Ascending aorta (tissue), 2 donors: ENCODE measurements around the gene CDK14. TPM values are rescaled to one million over a fixed set of nuclear protein-coding genes. Genes with fewer than 3 reads are reported as not detected.

Experiments
- DNase-seq, 2 donors: peaks; one replicate each; pipeline ENCODE4 v3.0.0-alpha.2; 2019; ENCODE audit warnings: low spot score in 2 of 2
- H3K27ac ChIP-seq, 2 donors: fragments of 200-600 bp; sonication (generic); one replicate each; pipeline ENCODE4 v1.5.1; 2016 to 2017; ENCODE audit warnings: mild to moderate bottlenecking in 1 of 2
- H3K27me3 ChIP-seq: fragments of 200-600 bp; sonication (generic); one replicate; pipeline ENCODE4 v1.5.1; 2017
- H3K36me3 ChIP-seq, 2 donors: fragments of 200-600 bp; sonication (generic); one replicate each; pipeline ENCODE4 v1.5.1; 2016
- H3K4me1 ChIP-seq, 2 donors: fragments of 200-600 bp; sonication (generic); one replicate each; pipeline ENCODE4 v1.5.1; 2016 to 2017; ENCODE audit warnings: mild to moderate bottlenecking in 1 of 2
- H3K4me3 ChIP-seq, 2 donors: fragments of 200-600 bp; sonication (generic); one replicate each; pipeline ENCODE4 v1.5.1; 2016 to 2017; ENCODE audit warnings: mild to moderate bottlenecking in 1 of 2
- H3K9me3 ChIP-seq, 2 donors: fragments of 200-600 bp; sonication (generic); one replicate each; pipeline ENCODE4 v1.5.1; 2016
- intact Hi-C: fragments of 100-400 bp; cut with DNase I; formaldehyde crosslinking; loops from one replicate; pipeline ENCODE4 v1.15.1; 2023
- total RNA-seq: library from RNA; depleted of rRNA; stranded (reverse); fragments of >200 nt; gene quantifications from one replicate; pipeline ENCODE4 v1.1.0, GENCODE V29; 2016
- TF ChIP-seq, protein P1 (sequence below), 3 experiments: fragments of 200-600 bp in 2 of 3; fragments of 450-650 bp in 1 of 3; sonication (generic) in 2 of 3; IDR thresholded peaks; one replicate each; pipeline ENCODE4 v1.5.1; 2016 to 2019; ENCODE audit warnings: antibody characterized with exemption in 3 of 3, mild to moderate bottlenecking in 1 of 3, moderate library complexity in 1 of 3

The CDK14 gene
- total RNA-seq, 1 donor from 2014 or later = 5.1 TPM

DNA sequence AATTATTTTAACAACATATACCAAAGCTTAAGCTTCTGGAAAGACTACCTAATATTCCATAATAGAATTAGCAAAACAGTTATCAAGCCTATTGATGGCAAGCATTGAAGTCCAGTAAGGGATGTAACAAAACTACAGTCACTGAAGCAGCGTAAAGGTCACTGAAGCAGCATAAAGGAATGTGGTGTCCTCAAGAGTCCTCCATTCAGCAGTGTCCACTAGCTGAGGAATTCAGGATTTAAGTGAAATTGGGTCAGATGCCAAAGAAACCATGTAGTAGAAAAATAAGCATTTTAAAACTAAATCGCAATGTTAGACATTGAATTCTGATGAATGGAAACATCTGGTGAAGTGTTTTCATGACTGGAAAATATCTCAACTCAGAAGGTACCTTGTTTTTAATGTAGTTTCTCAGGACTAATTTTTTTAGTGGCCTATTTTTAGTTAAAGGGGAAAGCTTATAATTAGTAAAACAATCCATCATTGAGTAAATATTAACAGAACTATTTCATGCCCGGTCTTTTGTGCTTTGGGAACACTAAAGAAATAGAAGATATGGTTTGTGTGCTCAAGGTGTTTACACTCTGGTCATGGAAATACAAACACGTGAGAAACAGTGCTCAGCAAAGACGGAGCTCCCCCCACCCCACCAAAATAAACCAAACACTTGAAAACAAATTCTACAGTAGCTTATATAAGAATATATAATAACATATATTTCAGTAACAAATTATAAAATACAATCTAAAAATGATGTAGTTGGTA is 121.4 kb downstream of the CDK14 start:
- Histone ChIP-seq H3K9me3 (no peaks in the 10 kb centered on the region), H3K36me3 (no peaks in the 10 kb centered on the region), H3K4me1 (peaks cover 0 to 7% of the 10 kb centered on the region in 2 donors), H3K4me3 (no peak overlapping the region), H3K27me3 (no peaks in the 10 kb centered on the region), H3K27ac (no peak overlapping the region)
- TF ChIP-seq, protein P1, sequence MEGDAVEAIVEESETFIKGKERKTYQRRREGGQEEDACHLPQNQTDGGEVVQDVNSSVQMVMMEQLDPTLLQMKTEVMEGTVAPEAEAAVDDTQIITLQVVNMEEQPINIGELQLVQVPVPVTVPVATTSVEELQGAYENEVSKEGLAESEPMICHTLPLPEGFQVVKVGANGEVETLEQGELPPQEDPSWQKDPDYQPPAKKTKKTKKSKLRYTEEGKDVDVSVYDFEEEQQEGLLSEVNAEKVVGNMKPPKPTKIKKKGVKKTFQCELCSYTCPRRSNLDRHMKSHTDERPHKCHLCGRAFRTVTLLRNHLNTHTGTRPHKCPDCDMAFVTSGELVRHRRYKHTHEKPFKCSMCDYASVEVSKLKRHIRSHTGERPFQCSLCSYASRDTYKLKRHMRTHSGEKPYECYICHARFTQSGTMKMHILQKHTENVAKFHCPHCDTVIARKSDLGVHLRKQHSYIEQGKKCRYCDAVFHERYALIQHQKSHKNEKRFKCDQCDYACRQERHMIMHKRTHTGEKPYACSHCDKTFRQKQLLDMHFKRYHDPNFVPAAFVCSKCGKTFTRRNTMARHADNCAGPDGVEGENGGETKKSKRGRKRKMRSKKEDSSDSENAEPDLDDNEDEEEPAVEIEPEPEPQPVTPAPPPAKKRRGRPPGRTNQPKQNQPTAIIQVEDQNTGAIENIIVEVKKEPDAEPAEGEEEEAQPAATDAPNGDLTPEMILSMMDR (IDR thresholded peaks at IDR 0.05) = no peak
- no peak for DNase-seq
- intact Hi-C loops = no loop called here

DNA sequence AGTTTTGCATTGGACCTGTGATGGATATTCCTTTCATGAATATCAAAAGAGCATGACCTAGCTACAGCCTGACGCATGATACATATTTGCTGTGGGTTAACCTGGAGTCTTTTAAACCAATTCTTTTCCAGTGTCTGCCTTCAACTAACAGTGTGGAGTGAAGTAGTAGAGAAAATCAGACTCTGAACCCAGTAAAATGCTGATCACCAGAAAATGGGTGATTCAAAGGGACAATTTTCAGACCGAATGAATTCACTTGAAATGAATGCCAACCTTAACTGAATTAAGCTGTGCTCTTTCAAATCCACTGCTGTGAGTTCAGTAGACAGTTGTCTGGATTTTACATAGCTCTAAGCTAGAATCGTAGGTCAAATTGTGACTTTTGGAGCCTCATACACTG is 123.0 kb downstream of the CDK14 start:
- TF ChIP-seq, protein P1 (IDR thresholded peaks at IDR 0.05) = no peak
- H3K27me3 ChIP-seq = no peaks in the 10 kb centered on the region
- H3K4me1 ChIP-seq = peaks cover 0 to 7% of the 10 kb centered on the region in 2 donors
- DNase-seq = no peak
- H3K9me3 ChIP-seq = no peaks in the 10 kb centered on the region
- no peak overlapping the region for H3K27ac ChIP-seq
- H3K4me3 ChIP-seq = no peak overlapping the region
- no peaks in the 10 kb centered on the region for H3K36me3 ChIP-seq
- intact Hi-C loops = no loop called here

DNA sequence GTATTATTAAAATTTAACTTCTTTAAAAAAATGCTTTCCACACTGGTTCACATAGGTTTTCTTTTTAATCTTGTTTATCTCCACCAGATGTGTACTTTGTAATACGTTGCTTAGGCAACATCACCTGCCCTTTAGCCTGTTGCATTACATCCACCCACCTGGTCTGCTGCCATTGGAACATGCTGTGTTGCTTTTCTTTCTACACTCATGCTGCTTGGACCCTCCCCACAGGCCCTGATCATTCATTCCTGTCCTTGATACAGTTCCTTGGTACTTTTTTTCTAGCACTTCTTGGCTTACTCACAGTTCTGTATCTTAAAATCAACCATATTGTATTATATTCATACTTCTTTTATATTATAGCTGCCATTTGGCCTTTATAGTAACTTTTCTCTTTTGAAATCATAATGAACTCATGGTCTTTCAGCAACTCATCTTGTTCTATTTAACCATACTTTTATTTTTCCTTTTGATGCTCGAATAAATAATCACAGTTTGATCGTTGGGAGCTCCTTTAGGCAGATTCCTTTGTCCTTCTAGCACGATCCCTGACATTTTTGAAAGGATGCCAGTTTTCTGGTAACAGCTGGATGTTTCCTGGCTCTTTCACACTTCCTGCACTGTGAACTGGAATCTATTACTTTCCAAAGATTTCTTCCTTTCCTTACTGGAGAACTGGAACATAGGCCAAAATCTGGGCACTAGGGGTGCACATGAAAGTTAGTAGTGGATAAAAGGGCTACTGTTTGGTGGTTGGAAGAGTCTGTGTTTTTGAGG is 125.1 kb downstream of the CDK14 start:
- H3K4me3 ChIP-seq = no peak overlapping the region
- peak overlapping the region in 1 of 2 donors; percentile 4 for H3K27ac ChIP-seq
- H3K36me3 ChIP-seq = no peaks in the 10 kb centered on the region
- H3K27me3 ChIP-seq = no peaks in the 10 kb centered on the region
- H3K9me3 ChIP-seq = no peaks in the 10 kb centered on the region
- peaks cover 0 to 7% of the 10 kb centered on the region in 2 donors for H3K4me1 ChIP-seq
- no peak for DNase-seq
- TF ChIP-seq, protein P1 (IDR thresholded peaks at IDR 0.05) = no peak
- intact Hi-C loops = loop anchor here (10.0 kb wide), 1 partner anchor 544 kb away; the partner anchor contains the start of gene FZD1

DNA sequence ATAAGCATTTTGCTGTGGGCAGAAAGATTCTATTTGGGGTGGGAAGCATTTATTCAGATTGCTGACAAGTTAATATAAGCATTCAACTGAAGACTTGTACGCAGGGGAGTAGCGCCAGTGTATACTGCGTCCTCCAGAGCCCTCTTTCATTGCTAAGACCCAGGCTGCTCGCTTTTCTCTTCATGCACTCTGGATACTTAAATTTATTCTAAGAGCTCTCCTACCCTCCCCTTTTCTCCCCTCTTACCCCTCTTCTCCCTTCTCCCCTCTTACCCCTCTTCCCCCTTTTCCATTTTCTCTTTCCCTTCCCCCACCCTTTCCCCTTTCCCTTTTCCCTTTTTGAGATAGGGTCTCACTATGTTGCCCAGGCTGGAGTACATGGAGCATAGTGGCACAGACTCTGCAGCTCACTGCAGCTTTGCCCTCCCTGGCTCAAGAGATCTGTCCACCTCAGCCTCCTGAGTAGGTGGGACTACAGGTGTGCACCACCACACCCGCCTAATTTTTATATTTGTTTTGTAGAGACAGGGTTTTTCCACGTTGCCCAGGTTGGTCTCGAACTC is 125.8 kb downstream of the CDK14 start:
- TF ChIP-seq, protein P1 (IDR thresholded peaks at IDR 0.05) = no peak

DNA sequence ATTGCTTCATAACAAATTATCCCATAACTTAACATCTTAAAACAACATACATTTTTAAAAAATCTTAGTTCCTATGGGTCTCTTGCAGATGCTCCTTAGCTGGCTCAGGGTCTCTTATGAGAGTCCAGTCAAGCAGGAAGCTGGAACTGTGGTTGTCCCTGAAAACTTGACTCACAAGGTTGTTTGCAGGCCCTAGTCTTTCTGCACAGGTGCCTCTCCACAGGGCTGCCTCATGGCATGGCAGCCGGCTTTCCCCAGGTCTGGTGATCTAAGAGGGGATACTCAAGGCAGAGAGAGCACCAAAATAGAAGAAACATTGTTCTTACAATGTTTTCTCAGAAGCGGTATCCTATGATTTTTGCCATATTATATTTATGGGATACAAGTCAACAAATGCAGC is 127.1 kb downstream of the CDK14 start:
- H3K4me1 ChIP-seq = peaks cover 3 to 12% of the 10 kb centered on the region in 2 donors
- H3K36me3 ChIP-seq = no peaks in the 10 kb centered on the region
- H3K9me3 ChIP-seq = no peaks in the 10 kb centered on the region
- no peak for DNase-seq
- no peaks in the 10 kb centered on the region for H3K27me3 ChIP-seq
- no peak overlapping the region for H3K4me3 ChIP-seq
- intact Hi-C loops = loop anchor here (10.0 kb wide), 1 partner anchor 542 kb away; the partner anchor contains the start of gene FZD1
- TF ChIP-seq, protein P1 (IDR thresholded peaks at IDR 0.05) = no peak
- H3K27ac ChIP-seq = no peak overlapping the region

More for the DNA sequence above, 125.8 kb downstream of the CDK14 start:
- H3K9me3 ChIP-seq = no peaks in the 10 kb centered on the region
- peaks cover 3 to 12% of the 10 kb centered on the region in 2 donors for H3K4me1 ChIP-seq
- intact Hi-C loops = loop anchor here (10.0 kb wide), 1 partner anchor 543 kb away; the partner anchor contains the start of gene FZD1
- no peaks in the 10 kb centered on the region for H3K36me3 ChIP-seq
- no peak overlapping the region for H3K27ac ChIP-seq
- no peaks in the 10 kb centered on the region for H3K27me3 ChIP-seq
- H3K4me3 ChIP-seq = no peak overlapping the region
- DNase-seq = no peak
